Kidney tubule cell (primary cell): ENCODE measurements around the gene ITM2C.

Experiments
- DNase-seq: peaks from one replicate; pipeline ENCODE4 v3.0.0-alpha.2; 2018; ENCODE audit warnings: low spot score

Gene ITM2C

DNA sequence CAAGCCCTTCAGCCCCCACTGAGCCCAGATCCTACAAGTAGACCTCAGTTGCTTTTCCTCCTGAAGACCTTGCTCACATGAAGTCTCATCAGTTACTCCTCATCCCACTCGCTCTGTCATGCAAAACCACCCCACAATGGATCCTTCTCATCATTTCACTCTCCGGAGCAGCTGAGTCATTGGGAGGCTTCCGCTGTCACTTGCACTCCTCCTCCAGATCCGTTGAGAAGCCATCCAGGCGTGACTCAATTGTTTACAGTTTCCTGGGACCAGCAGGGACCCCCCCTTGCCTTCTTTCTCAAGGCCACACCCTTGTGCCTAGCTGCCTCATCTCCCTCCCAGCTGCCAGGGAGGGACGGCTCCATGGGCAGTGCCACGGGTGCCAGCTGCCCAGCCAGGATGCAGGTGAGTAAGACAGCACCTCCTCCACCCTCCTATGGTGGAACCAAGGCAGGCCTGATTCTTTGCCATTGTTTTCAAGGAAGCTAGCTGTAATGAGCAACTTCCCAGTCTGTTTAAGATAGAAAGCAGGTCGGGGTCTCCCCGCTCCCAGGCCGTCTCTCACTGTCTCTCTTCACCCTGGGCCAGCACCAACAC lies 44.0 kb downstream of the ITM2C start:
- peak; percentile 99 for DNase-seq

DNA sequence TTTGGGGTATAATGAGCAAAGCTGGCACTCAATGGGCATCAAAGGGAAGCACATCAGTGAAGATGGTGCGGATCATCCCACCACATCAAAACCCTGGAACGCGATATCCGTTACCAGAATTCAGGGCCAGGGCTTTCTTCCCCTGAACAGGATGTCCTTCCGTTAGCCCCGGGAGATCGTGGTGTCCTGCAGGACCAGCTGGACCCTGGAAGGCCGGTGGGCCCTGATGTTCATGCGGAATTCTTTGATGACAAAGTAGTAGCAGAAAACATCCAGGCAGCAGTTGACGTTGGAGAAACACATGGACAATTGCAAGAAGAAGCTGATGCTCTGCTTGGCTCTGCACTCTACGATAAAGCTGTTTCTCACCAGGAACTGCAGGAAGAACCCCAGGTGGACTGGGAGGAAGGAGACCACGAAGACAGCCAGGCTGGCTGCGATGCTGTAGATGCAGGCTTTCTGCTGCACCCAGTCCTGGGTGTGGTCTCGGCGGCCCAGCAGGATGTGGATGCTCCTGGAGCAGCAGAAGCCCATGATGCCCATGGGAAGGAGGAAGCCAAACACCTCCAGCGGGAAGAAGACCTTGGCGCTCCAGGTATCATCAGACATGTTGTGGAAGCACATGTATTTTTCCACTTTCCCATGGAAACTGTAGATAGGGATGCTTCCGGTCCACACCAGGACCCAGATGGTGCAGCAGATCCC lies 45.3 kb downstream of the ITM2C start:
- no peak for DNase-seq

DNA sequence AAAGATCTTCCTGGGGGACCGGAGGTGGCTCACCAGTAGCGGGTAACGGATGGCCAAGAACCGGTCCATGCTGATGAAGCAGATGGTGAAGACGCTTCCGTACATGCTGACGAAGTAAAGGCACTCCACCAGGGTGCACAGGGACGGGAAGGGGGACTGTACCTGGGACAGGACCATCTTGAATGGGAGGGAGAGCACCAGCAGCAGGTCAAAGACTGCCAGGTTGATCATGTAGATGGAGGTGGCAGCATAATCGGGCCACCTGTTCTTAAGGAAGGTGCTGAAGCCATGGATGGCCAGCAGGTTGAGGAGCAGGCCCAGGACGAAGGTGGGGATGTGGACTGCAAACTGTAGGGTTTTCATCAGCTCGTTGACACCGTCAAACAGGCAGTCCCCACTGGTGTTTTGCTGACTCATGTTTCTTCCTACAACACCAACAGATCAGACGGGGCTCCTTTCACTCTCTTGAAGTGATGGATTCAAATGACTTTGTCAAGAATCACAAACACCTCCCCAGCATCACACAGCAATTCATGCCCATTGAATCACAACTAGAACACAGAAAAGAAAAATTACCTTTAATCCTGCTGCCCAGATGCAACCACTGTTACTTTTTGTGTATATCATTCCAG lies 45.9 kb downstream of the ITM2C start:
- no peak for DNase-seq

DNA sequence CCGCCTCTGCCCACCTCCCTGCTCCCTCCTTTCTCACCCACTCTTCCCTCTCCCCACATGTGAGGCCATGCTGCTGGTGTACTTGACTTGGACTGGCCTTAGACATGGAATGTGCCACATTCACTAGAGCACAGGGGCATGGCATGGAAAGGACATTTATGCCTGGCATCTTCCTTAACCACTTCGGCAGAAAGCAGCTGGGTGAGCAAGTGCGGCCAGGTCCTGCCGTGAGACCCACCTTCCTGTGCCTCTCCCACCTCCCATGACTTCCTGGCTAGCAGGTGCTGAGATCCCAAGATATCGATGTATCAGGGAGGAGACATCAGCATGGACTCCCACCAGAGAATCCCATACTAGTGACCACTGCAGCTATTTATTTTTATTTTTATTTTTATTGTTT lies 47.3 kb downstream of the ITM2C start:
- DNase-seq: no peak

DNA sequence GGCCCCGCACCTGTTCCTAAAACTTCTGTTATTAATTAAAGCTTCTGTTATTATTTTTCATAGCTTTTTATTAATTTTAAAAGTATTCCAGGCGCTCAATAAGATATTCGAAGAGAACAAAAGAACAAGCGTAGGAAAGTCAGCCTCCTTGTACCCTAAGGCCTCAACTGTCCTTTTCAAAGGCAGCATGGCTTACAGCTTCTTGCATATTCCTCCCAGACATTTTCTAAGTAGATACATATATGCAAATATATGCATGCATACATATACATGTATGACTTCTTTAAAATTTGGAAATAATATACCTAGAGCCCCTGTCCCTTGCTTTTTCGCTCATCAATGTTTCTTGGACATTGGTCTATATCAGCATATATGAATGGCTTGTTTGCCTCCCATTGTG lies 48.0 kb downstream of the ITM2C start:
- no peak for DNase-seq

DNA sequence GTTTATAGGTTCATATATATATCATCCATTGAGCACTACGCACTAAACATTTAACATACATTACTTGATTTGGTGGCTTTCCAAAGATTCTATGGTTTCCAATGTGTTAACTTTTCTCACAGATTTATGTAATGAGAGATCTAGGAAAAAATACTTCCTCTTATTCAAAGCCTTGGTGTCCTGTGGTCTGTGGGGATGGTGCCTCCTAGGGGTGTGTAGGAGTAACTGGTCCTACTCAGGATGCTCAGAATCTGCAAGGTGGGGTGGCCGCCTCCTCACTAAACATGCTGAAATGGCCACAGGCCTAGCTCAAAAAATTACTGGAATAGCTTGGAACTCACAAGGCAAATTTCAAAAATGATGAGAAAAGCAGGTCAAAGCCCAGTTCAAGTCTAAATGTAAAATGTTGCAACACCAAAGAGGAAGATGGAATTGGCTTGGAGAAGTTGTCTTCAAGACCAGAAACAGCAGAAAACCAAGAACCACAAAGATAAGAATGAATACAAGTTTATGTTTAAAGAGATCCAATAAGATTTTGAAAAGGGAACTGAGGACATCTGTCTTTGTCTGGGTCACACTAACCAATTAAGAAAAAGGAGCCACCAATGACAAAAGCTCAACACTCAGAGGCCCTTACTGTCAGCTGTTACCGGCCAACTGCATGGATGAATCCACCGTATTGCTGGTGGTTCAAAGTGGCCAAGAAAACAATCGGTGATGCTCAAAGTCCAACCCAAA lies 48.8 kb downstream of the ITM2C start:
- peak; percentile 19 for DNase-seq

DNA sequence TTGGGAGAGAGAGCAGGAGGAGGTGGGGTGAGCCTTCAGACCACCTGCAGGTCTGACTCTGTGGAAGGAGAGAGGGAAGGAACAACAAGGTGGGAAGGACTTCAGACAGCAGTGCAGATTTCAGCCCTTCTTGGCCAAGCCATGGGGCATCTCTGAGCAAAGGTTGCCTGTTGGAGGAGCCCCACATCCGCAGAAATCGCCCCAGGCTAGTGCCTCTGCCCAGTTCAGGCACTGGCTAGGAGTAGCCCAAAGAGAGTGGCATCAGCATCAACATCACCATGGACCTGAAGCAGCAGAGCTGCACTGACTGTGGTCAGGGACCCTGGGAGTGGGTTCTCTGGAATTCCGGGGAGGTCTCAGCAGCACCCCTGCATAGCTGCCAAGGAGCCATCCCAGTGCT lies 50.1 kb downstream of the ITM2C start:
- no peak for DNase-seq

DNA sequence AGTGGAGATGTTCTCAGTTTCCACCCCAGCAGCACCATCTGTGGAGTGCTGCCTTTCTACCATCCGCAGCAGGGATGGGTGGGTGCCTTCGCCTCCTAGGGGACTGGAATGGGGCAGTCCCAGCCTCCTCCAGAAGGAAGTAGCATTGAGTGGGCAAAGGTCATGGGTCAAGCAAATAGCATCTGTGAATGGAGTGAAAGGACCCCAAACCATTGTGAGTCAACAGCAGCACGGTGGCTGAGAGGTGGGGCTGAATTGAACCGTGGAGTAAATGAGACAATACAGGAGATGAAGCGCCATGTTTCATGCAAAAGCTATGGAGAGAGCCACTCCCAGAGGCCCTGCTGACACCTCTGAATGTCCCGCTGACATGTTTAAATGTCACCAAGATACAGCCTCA lies 50.6 kb downstream of the ITM2C start:
- no peak for DNase-seq

DNA sequence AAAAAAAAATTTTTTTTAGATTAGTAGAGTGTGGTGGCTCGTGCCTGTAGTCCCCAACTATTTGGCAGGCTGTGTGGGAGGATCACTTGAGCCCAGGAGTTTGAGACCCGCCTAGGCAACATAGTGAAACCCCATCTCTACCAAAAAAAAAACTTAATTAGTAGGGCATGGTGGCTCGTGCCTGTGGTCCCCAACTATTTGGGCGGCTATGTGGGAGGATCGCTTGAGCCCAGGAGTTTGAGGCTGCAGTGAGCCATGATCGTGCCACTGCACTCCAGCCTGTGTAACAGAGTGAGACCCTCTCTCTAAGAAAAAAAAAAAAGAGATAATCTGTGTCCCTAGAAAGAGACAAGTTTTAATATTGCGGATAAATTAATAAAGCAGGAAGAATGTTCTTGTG lies 51.5 kb downstream of the ITM2C start:
- DNase-seq: no peak

DNA sequence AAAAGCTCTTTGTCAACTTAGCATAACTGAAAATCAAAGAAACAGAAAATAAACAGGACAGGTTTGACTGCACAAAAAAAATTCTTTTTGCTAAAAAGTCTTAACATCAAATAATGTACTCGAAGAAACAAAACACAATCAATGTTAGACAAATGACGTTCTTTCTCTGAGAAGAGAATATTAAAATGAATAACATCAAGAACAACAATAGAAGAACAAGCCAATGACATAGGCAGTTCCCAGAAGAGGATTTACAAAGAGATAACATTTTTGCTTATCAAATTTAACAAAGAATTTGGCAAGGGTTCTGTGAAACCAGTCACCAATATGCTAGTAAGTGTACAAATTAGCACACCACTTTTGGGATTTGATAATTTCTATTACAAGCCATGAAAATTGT lies 54.5 kb downstream of the ITM2C start:
- no peak for DNase-seq

DNA sequence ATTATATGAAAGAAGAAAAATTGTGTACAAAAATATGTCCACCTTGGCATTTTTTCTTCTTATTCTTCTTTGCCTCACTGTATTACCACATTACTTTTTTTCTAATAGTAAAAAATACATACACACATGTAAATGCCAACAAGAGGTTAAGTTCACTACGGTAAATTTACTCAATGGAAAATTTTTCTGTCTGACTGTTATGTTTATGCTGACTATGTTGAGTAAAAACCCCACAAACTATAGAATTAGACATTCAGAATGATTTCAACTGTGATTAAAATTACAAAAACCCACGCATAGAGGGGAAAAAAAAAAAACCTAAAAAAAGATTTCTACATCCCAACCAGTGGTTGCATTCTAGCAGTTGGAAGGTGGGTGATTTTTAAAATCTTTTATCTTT lies 54.9 kb downstream of the ITM2C start:
- DNase-seq: no peak

DNA sequence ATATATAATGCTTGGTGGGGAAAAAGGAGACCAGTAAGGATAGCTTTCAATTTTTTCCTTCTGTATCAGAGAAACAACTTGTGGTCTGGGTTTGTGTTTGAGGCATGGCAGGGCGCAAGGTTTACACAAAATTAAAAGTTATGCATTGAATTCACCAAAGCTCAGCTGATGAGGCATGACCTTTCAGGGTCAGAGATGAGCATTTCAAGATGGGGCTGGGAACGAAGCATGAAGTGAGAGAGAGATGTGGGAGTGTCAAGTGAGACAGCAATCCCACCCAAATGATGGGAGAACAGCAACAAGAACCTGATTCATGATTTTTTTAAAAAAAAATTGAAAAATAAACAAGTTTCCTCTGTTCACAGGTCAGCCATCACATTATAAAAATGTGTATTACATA lies 55.4 kb downstream of the ITM2C start:
- no peak for DNase-seq

DNA sequence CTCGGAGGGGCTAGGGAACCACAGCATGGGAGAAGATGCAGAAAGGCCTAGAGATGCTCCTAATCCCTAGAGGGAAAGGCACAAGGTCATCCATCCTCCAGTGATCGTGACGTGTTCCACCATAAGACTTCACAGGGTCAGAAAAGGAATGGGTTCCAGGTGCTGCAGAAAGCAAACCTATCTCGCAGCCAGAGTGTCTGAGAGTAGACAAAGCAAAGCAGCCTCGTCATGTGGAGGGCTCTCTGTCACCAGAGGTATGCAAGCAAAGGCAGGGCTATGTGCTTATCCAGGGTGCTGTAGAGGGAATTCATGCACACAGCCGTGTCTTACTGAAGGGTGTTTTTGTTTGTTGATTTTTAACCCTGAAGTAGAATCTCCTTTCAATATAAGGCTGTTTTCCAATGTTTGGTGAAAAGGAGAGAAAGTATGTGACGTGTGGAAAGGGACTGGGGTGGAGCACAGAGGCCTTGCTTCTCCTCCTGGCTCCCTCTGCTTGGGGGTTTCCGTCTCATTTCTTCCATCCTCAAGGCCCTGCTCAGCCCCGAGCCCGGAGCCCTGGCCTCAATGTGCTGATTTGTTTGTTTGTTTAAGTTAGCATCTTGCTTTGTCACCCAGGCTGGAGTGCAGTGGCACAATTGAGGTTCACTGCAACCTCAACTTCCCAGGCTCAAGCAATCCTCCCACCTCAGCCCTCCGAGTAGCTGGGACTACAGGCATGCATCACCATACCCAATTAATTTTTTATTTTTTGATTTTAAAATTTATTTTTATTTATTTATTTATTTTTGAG lies 57.3 kb downstream of the ITM2C start:
- DNase-seq: no peak

DNA sequence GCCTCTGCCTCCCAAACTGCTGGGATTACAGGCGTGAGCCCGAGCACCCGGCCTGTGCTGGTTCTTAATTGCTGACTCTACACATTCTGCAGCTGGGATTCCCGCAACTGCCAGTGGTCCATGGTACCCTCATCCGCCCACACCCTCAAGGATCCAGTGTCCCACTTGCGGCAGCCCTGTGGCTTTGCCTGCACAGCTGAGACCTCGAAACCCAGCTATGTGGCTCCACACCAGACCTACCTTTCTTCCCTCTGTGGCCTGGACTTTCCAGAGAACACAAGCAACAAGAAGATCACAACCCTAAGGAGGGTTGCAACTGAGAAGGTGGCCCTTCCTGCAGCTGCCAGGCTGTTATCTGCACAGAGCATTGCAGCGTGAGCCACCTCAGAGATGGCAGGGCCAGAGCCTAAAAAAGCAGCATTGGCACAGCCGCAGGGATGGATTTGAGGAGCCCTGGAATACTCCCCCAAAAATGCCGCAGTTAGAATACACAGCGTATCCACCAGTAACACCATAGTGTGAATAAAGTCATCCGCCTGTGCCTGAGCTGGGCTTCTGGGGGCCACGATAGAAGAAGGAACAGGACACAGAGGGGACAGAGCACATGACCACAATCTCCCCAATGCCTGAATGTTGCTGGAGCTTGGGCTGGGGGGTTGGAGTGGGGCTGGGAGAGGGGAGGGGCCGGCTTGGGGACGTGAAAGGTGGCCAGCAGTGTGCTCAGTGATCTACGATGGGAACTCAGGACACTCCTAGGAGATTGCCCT lies 58.4 kb downstream of the ITM2C start:
- no peak for DNase-seq

DNA sequence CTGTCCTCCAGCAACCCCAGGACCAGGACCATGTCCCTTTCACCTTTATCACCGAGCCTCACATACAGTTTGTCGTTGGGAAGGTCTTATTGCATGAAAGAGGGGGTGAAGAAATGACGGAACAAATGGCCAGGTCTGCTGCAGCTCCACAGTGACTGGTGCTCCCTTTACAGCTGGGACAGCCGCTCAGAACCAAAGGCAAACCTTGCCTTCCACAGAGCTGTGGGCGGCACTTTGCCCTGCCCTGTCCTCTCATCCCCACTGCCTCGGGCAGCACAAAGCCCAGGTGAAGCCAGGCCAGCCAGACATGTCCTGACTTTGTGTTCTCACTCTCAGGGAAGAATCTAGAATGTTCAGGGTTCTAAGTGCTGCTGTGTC lies 59.3 kb downstream of the ITM2C start:
- no peak for DNase-seq

DNA sequence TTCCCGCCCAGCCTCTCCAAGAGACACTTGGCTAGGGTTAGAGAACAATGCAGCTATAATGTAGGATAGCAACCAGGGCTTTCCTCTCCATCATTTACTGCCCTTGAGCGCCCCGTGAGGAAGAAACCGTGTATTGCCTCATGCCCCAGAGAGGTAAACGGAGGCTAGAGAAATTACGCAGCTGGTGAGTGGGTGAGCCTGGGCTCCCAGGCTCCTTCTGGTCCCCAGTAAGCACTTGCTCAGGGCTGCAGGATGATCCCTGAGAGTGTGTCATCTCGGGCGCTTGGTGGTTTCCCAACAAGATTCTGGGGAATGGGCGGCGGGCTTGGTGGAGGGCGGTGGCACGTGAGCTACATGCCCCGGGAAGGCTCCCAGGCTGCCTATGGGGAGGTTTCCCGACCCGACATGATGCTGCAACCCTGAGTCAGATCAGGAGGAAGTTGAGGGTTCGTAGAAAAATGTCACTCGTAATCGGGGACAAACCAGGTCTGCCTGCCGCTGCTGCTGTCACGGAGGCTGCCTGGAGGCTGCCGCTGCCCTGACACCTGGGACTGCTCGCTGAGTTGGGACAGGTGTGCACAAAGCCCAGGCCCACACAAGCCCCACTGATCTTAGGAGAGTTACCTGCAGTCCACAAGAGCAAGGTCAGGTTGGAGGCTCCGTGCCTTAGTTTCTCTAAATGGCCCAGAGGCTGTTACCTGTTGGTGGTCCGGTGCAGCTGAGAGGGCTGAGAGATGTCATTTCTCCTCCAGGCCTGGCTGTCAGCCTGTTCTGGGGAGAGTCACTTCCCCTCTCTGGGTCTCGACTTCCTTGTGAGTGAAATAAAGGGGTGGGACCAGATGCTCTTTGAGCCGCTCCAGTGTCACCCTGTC lies 60.0 kb downstream of the ITM2C start, which contains the start of gene GPR55:
GPR55 (minus strand) TSS at position 773 of the 872 bp plus-strand sequence. CDS start 14,280 bp downstream, outside the sequence.
- no peak for DNase-seq

DNA sequence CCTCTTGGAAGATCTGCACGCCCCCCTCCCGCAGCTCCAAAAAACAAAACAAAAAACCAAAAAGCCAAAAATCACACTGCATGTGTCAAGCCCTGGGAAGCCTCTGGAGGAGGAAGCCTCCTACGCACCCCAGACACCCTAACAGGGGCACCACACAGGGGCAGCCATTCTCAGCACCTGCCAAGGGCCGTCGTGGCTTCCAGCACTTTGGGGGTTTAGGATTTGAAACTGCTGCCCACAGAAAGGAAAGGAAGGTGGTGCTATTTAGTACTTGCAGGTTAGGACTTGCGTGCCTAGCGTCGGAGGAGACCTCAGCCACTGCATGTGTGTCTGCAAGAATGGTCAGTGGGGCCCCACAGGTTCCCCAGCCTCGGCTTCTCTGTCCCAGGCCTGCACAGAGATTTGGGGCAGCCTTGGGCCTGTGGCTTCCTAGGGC lies 60.7 kb downstream of the ITM2C start:
- DNase-seq: no peak

DNA sequence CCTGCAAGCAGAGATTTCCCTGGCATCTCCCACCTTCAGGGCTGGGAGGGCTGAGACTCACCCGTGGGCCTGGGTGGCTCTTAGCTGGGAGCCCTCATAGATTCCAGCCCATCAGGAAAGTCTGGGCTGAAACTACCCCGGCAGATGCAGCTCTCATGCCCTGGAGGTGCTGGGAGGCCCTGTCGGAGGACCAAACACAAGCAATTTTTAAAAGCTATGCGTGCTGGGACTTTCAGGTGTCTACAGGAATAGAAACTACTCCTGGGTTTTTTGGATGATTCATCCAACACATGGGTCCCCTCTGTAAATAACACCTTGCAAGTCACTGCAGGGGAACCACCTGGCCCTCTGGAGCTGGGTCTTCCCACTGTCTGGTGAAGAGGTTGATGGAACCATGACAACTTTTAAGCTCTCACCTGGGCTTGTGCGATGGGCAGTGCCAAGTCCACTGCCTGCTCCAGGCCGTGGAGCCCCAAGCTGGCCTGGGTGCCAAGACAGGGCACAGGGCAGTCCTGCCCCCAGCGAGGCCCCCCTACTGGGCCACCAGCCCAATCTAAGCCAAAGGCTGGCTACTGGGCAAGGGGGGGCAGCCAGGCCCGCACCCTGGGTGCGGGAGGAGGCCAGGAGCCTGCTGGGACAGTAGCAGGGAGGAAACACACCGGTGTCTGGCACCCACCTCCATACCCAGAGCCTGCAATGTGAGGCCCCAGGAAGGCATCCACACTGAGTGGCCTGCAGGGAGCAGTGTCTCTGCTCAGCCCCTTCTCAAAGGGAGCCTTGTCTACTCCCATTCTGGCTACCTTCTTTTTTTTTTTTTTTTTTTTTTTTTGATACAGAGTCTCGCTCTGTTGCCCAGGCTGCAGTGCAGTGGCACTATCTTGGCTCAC lies 61.4 kb downstream of the ITM2C start:
- peak; percentile 25 for DNase-seq

DNA sequence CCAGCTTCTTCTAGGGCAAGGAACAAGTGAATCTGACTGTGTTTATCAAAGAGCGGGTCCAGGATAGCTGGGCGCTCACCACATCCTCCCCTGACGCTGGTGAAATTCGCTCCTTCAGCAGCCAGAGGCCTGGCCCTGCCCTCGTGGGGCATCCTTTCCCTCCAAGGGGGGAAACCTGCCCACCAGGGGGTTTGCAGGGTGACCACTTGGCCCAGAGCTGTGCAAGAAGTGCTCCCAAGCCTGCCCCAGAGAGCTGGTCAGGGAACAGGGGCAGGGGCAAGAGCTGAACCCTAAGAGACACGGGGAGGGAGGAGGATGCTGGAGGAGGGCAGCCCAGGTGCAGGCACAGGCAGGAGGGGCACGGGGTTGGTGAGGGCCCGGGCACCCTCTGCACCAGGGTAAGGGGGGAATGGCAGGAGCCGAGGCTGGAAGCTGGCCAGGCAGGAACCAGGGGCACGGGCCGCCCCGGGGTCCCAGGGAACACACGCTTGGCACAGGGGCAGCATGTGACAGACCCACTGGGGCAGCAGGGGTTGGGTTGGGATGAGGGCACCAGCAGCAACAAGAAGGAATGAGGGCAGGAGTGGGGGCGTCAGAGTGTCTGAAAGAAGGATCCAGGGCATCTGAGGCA lies 63.1 kb downstream of the ITM2C start:
- DNase-seq: no peak
